ENCODE results near the gene TKT.

Gene TKT

DNA sequence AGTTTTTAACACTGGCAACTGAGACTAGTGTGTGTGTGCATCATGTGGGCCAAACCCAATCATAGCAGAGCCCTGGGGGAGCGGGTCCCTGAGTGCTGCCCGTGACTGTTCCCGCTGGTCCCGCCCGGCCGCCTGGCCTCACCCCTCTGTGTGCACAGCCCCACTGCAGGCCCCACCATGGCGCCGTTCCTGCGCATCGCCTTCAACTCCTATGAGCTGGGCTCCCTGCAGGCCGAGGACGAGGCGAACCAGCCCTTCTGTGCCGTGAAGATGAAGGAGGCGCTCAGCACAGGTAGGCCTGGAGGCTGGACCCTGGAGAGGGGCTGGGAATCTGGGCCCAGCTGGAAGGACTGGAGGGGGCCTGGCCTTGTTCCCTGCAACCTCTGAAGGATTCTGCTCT lies 77.6 kb downstream of the TKT start:
- no peak for DNase-seq (ENCODE audit: low read depth)

- DNase-seq (ENCODE audit: low read depth), result no peak
Observed at GRCh38 chr3:53175613-53176540, 79.9 kb downstream of the TKT start.

Measured in activated T-cell treated with anti-CD3 and anti-CD28 coated beads for 24 hours (primary cell).